ENCODE data around the gene SLC8A2. TPM values are rescaled to one million over a fixed set of nuclear protein-coding genes. Genes with fewer than 3 reads are reported as not detected.

Gene SLC8A2
- polyA plus RNA-seq, 1 donor from 2014 or later, result 14.1 TPM

GRCh38 chr19:47432091-47432490, 39.6 kb downstream of the SLC8A2 start:
- no peak overlapping the region for H3K4me3 ChIP-seq (ENCODE audit: low read length)
- no peaks in the 10 kb centered on the region for H3K79me2 ChIP-seq (replicated peaks; ENCODE audit: insufficient read depth, low read length)
- no peak overlapping the region for H3K9ac ChIP-seq (ENCODE audit: low read length)
- H3F3A ChIP-seq (ENCODE audit: insufficient read depth, low read length, poor library complexity, severe bottlenecking), result peaks cover under 1% of the 10 kb centered on the region
- H3K4me2 ChIP-seq (ENCODE audit: low read length), result no peak overlapping the region
- H3K9me2 ChIP-seq (ENCODE audit: insufficient read depth, low read length), result no peaks in the 10 kb centered on the region
- H4K20me1 ChIP-seq (ENCODE audit: insufficient read depth), result no peaks in the 10 kb centered on the region
- H3K36me3 ChIP-seq (ENCODE audit: insufficient read depth, low read length), result no peaks in the 10 kb centered on the region
- no peaks in the 10 kb centered on the region for H3K9me3 ChIP-seq (ENCODE audit: low read length)
- H3K27ac ChIP-seq (ENCODE audit: low read length), result no peak overlapping the region
- TF ChIP-seq POLR2AphosphoS5 (IDR thresholded peaks at IDR 0.05), result no peak
- TF ChIP-seq EZH2 (IDR thresholded peaks at IDR 0.05; ENCODE audit: borderline replicate concordance, insufficient read depth, low read length, poor library complexity, severe bottlenecking), result no peak
- no peak overlapping the region for H2AFZ ChIP-seq (ENCODE audit: low read depth, low read length)
- H3K27me3 ChIP-seq (ENCODE audit: insufficient read depth, low read depth, low read length), result peaks cover 20% of the 10 kb centered on the region

GRCh38 chr19:47430041-47430802, 41.5 kb downstream of the SLC8A2 start:
- no peaks in the 10 kb centered on the region for H3K9me2 ChIP-seq (ENCODE audit: insufficient read depth, low read length)
- no peaks in the 10 kb centered on the region for H3K79me2 ChIP-seq (replicated peaks; ENCODE audit: insufficient read depth, low read length)
- H2AFZ ChIP-seq (ENCODE audit: low read depth, low read length), result no peak overlapping the region
- H3K4me2 ChIP-seq (ENCODE audit: low read length), result no peak overlapping the region
- H3F3A ChIP-seq (ENCODE audit: insufficient read depth, low read length, poor library complexity, severe bottlenecking), result peaks cover 6% of the 10 kb centered on the region
- H3K9me3 ChIP-seq (ENCODE audit: low read length), result no peaks in the 10 kb centered on the region
- peak overlapping the region; percentile 20 for H3K9ac ChIP-seq (ENCODE audit: low read length)
- no peak overlapping the region for H3K4me3 ChIP-seq (ENCODE audit: low read length)
- H4K20me1 ChIP-seq (ENCODE audit: insufficient read depth), result no peaks in the 10 kb centered on the region
- TF ChIP-seq SMC3 (conservative IDR thresholded peaks at IDR 0.05; ENCODE audit: poor library complexity), result no peak
- TF ChIP-seq EZH2 (IDR thresholded peaks at IDR 0.05; ENCODE audit: borderline replicate concordance, insufficient read depth, low read length, poor library complexity, severe bottlenecking), result no peak
- TF ChIP-seq EP300 (conservative IDR thresholded peaks at IDR 0.05; ENCODE audit: poor library complexity, severe bottlenecking), result no peak
- no peak for TF ChIP-seq MXI1 (conservative IDR thresholded peaks at IDR 0.05; ENCODE audit: poor library complexity, severe bottlenecking)
- TF ChIP-seq RAD21 (conservative IDR thresholded peaks at IDR 0.05), result no peak
- no peak for TF ChIP-seq CTCF (IDR thresholded peaks at IDR 0.05; ENCODE audit: poor library complexity, severe bottlenecking)
- no peak for TF ChIP-seq REST (IDR thresholded peaks at IDR 0.05; ENCODE audit: borderline replicate concordance)
- no peak for TF ChIP-seq TAF1 (IDR thresholded peaks at IDR 0.05; ENCODE audit: low read depth)
- no peak for TF ChIP-seq POLR2AphosphoS5 (IDR thresholded peaks at IDR 0.05)
- H3K27me3 ChIP-seq (ENCODE audit: insufficient read depth, low read depth, low read length), result peaks cover 20% of the 10 kb centered on the region
- H3K36me3 ChIP-seq (ENCODE audit: insufficient read depth, low read length), result no peaks in the 10 kb centered on the region
- no peak overlapping the region for H3K27ac ChIP-seq (ENCODE audit: low read length)
